Fibroblast of skin of abdomen (primary cell): ENCODE results near the gene LDAH.

Source experiments
- DNase-seq: peaks from one replicate; pipeline ENCODE4 v3.0.0-alpha.2; 2013

The LDAH gene

GRCh38 chr2:20666005-20666303 is 156.9 kb downstream of the LDAH start:
- no peak for DNase-seq

- no peak for DNase-seq
Observed at GRCh38 chr2:20665243-20666004, 157.5 kb downstream of the LDAH start.

- DNase-seq, result no peak
Observed at GRCh38 chr2:20664431-20665242, 158.3 kb downstream of the LDAH start.

GRCh38 chr2:20664071-20664390 is 158.9 kb downstream of the LDAH start:
- no peak for DNase-seq

GRCh38 chr2:20663196-20664070 is 159.5 kb downstream of the LDAH start:
- no peak for DNase-seq

- DNase-seq, result no peak
Observed at GRCh38 chr2:20662308-20662937, 160.5 kb downstream of the LDAH start.

- peak; percentile 64 for DNase-seq
Observed at GRCh38 chr2:20661421-20662307, 161.2 kb downstream of the LDAH start.

- DNase-seq, result no peak
Observed at GRCh38 chr2:20660506-20661420, 162.1 kb downstream of the LDAH start.

- no peak for DNase-seq
Observed at GRCh38 chr2:20657522-20658235, 165.2 kb downstream of the LDAH start.

- no peak for DNase-seq
Observed at GRCh38 chr2:20656561-20656960, 166.3 kb downstream of the LDAH start.

GRCh38 chr2:20654535-20654813 is 168.4 kb downstream of the LDAH start:
- no peak for DNase-seq

- DNase-seq, result no peak
Observed at GRCh38 chr2:20653695-20654534, 169.0 kb downstream of the LDAH start.

GRCh38 chr2:20652673-20653575 is 170.0 kb downstream of the LDAH start:
- DNase-seq, result no peak

- no peak for DNase-seq
Observed at GRCh38 chr2:20652141-20652540, 170.8 kb downstream of the LDAH start.

- no peak for DNase-seq
Observed at GRCh38 chr2:20651731-20652099, 171.2 kb downstream of the LDAH start.

GRCh38 chr2:20650877-20651730 is 171.8 kb downstream of the LDAH start, which contains the start of gene HS1BP3:
HS1BP3 (minus strand) TSS chr2:20651098; CDS start chr2:20651063, 35 bp downstream.
- DNase-seq, result peak; percentile 70

GRCh38 chr2:20650393-20650876 is 172.5 kb downstream of the LDAH start:
- DNase-seq, result peak; percentile 33
